NCI-H146 treated with DMSO at 0.1 percent for 48 hours (cell line): ENCODE measurements around the gene NDOR1.
A peak's percentile ranks its signal among the peaks of the same experiment; 100 is the strongest.

ENCODE experiments used
- DNase-seq: peaks from one replicate; lab custom pipeline; 2025; ENCODE audit not compliant: unreplicated experiment; lab: John Stamatoyannopoulos, UW

NDOR1 gene

DNA sequence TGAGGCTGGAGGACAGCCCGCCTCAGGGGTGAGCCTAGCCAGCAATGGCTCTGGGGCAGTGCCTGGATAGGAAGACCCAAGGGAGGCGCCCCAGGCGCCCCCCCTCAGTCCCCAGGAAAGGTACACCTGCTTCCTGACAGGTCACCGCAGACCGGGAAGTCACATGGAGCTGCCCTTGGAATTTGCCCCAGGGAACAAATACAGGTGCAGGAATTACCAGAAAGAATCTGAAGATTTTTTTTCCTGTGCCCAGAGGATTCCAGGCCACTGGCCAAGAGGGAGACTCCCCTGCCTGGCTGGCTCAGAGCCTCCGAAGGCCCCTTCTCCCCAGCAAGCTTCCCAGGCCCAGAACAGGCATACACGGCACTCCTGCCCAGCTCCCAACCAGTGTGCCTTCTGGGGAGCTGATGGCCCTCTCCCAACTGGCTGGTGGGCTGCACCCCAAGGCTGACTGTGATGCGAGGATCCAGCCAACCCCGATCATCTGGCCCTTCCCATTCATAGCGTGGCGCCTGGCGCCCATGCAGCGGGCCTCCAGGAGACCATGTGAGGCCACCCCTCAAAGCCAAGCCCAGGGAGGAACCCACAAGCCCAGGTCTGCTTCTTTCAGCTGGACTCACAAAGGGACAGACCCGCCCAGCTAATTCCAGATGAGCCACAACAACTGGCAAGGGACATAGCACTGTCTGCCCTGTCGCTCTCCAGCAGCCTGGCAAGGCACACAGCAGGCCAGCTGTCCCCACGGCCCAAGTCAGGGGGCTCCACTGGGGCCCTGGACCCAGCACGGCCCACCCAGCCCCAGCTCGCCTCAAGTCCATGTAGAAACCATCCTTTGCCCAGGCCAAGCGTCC is 7.2 kb upstream of the NDOR1 start:
- no peak for DNase-seq

DNA sequence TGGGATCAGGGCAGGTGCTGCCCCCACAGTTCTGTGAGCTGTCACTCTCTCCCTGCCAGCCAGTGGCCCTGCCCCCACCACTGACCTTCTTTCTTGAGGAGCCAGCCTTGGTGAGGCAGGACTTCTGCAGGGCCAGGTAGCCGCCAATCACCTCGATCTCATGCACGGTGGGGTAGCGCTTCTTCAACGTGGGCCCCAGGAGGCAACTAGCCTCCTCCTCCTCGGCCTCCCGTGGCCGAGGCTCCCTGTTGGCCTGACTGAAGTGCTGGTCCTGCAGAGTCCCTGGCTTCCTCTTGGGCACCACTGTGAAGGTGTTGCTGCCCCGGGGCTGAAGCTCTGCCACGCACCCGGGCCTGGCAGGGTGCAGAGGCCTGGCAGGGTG is 6.6 kb upstream of the NDOR1 start:
- no peak for DNase-seq

DNA sequence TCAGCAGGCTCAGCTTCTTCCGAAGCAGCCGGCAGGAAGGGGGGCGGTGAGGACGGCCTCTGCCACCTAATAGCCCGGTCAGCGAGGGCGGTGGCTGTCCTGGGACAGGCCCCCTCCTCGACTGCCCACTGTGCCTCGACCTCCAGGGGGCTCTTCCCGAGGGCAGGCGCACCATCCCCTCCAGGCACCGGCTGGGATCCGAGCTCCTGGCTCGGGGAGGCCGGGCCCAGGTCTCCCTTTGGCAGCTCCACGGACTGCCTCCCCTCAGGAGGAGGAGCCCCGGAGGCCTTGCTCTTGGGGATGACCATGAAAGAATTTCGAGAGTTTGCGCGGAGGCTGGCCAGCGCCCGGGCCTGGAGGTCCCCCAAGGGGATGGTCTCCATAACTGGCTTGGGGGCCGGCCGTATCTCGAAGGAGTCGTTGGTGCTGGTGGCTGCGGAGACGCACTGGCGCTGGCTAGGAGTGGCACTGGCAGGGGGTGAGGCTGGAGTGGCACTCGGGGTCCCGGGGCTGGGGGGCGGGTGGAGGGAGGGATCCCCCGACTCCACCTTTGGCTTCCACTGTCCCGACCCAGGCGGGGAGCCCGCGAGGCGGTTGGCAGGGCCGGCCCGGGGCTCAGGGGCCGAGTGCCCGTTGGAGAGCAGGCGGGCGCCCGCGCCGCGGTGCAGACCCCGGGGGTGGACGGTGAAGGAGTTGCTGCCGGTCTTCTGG is 5.9 kb upstream of the NDOR1 start:
- no peak for DNase-seq

DNA sequence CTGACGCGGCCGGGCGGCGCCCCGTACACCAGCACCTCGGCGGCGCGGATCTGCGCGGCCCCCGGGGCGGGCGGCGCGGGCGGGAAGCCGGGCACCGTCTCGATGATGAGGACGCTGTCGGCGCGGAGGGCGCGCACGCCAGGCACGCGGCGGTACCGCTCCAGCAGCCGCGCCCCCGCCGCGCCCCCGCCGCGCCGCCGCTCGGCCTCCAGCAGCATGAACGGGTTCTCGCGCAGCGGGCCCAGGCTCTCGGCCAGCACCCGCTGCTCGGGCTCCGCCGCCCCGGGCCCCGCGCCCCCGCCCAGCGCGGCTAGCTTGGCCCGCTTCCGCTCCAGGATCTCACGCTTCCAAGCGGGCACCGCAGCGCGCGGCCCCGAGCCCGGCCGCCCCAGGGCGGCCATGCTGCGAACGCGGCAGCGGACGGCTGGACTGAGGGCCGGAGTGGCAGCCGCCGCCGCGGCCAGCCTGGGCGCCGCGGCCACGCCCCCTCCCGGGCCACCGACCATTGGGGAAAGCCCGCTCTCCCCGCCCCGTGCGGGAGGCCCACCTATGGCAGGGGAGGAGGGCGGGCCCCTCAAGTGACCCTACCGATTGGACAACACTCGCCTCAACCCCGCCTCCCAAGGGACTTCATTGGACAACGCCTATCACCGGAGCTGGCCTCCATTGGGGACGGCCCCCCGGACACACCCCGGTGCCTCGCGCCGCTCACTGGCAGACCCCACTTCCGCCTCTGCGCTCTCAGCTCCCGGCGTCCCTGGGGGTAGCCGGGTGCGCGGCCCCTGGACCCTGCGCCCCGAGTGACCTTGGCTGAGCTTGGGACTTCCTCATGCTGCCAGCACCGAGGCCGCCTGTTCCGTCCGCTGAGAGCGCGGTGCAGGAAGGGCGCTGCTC is 4.9 kb upstream of the NDOR1 start, which contains the start of gene TPRN:
TSS of gene TPRN (minus strand) at position 431 of the 894 bp plus-strand sequence. CDS start at position 401, 30 bp downstream.
- DNase-seq: peak; percentile 93

DNA sequence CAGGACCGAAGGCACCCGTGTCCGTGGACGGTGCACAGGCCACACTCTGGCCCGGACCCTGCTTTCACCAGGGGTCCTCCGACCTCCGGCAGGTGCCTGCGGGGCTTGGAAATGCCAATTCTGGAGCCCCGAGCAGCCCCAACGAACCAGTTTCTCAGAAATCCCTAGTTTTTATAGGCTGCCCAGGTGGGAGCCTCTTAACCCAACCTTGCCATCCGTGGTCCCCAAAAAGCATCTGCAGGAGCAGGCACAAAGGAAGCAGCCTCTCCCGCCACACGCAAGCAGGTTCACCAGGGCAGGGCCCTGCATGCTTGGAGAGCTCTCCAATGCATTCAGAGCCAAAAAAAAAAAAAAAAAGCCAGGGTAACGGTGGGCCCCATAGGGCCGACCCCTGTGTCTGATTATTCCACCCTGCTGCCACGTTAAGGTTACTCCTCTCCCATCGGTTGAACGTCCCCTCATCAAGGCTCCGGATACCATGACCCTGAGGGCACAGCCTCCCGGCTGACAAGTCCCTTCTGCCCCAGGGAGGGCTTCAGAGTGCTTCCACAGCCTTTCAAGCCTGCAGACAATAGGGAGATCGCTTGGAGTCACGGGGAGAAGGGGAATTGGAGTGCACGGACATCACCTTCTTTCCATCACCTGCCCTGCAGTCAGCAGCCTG is 4.2 kb upstream of the NDOR1 start:
- no peak for DNase-seq

DNA sequence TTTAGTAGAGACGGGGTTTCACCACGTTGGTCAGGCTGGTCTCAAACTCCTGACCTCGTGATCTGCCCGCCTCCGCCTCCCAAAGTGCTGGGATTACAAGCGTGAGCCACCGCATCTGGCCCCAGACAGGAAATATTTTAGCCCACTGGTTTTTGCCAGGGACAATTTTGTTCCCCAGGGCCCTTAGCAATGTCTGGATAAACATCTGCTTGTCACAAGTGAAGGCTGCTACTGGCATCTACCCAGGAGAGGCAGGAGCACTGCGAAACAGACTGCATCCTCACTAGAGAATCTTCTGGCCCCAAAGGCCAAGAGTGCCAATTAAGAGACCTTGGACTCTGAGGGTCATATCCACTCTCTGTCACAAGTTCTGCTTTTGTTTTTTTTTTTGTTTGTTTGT is 2.5 kb upstream of the NDOR1 start:
- no peak for DNase-seq

DNA sequence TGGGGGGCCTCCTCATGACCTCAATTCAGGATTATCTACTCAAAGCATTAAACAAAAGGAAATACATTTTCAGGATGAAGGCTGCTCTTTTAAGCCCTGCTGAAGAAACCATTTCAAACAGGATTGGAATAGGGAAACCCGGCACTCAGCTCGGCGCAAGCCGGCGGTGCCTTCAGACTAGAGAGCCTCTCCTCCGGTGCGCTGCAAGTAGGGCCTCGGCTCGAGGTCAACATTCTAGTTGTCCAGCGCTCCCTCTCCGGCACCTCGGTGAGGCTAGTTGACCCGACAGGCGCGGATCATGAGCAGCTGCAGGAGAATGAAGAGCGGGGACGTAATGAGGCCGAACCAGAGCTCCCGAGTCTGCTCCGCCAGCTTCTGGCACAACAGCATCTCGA is 772 bp upstream of the NDOR1 start:
- DNase-seq: no peak

DNA sequence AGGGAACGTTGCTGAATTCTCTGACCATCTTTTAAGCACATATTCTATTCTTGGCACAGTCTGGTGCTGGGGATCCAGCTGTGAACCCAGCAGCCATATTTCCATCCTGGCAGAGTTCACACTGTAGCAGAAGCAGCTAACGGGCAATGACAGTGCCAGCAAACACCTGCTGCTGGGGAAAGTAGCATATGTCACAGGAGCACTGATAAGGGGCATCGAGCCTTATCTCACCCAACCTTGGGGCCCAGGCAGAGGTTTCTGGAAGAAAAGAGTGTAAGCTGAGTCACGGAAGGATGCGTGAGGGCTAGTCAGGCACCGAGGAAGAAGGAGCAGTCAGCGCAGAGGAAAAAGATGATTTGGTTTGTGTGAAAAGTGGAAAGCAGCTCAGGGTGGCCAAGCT is 1.1 kb downstream of the NDOR1 start:
- DNase-seq: no peak

DNA sequence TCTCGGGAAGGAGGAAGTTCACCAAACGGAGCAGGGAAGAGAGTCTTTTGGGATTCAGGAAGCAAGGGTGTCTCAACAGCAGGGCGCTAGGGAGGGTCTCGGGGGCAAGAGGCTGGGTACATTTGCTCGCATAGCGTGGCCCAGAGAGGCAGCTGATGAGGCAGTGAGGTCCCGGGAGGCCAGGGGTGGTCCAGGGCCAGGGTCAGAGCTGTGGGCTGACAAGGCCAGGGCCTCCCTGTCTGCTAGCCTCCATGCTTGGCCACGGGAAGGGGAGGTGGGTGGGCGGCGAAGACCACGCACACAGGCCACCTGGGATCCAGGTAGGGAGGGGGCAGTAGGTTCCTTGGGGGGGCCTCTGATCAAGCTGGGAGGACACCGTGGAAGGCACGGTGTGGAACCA is 6.0 kb downstream of the NDOR1 start:
- DNase-seq: no peak

DNA sequence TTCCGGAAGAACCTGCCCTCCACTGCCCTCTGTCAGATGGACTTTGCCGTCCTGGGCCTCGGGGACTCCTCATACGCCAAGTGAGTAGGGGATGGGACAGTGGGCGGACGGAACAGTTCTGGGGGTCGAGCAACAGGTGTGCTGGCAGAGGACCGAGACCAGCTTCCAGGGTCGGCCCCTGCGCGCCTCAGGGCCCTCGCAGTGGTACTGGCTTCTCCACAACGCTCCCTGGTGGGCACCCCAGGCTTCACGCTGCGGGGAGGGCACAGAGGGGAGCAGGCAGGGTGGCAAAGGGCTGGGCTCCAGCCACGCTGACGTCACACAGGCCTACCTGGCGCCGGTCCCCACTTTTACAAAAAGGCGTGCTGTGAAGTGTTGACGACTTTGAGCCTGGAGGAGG is 7.0 kb downstream of the NDOR1 start:
- DNase-seq: no peak

DNA sequence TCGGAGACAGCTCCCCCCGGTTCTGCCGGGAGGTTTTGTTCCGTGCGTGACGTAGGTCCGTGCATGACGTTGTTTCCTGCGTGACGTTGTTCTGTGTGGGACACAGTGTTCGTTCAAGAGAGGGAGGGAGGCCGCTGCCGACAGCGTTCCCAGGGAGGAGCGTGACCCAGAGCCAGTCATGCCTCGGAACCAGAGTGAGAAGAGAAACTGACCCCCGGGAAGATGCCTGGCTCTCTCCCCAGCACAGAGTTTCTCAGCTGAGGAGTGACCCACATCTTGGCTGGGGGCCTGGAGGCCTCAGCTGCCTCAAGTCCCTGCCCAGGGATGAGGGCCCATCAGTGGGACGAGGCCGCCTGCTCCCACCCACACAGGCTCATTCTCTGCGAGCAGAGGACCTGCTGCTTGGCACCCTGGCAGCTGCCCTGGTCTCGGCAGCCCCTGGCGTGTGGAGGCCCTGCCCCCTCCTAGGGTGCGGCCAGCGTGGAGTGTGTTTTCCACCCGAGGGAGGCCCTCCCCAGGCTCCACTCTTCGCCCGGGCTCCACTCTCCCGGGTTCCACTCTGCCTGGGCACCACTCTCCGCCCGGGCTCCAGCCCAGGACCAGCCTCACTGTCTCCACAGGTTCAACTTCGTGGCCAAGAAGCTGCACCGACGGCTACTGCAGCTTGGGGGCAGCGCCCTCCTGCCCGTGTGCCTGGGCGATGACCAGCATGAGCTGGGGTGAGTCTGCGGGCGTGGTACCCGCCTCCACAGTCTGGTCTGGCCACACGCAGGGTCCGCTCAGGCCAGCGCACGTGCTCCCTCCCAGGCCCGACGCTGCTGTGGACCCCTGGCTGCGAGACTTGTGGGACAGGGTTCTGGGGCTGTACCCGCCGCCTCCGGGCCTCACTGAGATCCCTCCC is 7.9 kb downstream of the NDOR1 start:
- DNase-seq: no peak

DNA sequence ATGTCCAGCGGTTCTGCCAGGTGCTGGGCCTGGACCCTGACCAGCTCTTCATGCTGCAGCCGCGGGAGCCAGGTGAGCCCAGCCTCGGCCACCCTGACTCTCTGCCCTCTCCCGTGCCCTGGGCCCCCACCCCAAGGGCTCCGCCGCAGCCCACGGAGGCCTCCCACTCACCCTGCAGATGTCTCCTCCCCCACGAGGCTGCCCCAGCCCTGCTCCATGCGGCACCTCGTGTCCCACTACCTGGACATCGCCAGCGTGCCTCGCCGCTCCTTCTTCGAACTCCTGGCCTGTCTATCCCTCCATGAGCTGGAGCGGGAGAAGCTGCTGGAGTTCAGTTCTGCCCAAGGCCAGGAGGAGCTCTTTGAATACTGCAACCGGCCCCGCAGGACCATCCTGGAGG is 9.1 kb downstream of the NDOR1 start:
- no peak for DNase-seq

DNA sequence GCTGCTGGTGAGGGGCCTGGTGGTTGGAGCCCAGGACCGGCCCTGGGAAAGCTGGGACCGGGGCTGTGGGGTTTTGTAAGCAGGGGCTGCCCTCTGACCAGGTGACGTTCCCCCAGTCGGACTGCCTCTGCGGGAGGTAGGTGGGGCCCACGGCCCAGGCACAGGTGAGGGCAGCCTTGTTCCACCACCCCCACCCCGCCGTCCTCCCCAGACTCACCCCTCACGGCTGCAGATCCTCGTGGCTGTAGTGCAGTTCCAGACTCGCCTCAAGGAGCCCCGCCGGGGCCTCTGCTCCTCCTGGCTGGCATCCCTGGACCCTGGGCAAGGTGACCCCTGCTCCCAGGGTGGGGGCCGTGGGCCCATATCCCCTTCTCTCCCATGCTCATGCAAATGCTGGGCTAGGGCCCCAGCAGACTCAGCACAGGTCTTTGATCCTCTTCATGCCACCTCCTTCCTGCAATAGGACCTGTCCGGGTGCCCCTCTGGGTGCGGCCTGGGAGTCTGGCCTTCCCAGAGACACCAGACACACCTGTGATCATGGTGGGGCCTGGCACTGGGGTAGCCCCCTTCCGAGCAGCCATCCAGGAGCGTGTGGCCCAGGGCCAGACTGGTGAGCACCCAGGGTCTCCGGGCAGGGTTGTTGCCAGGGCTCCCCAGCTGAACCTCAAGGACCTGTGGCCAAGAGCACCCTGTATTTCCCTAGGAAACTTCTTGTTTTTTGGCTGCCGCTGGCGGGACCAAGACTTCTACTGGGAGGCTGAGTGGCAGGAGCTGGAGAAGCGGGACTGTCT is 9.9 kb downstream of the NDOR1 start:
- DNase-seq: no peak

DNA sequence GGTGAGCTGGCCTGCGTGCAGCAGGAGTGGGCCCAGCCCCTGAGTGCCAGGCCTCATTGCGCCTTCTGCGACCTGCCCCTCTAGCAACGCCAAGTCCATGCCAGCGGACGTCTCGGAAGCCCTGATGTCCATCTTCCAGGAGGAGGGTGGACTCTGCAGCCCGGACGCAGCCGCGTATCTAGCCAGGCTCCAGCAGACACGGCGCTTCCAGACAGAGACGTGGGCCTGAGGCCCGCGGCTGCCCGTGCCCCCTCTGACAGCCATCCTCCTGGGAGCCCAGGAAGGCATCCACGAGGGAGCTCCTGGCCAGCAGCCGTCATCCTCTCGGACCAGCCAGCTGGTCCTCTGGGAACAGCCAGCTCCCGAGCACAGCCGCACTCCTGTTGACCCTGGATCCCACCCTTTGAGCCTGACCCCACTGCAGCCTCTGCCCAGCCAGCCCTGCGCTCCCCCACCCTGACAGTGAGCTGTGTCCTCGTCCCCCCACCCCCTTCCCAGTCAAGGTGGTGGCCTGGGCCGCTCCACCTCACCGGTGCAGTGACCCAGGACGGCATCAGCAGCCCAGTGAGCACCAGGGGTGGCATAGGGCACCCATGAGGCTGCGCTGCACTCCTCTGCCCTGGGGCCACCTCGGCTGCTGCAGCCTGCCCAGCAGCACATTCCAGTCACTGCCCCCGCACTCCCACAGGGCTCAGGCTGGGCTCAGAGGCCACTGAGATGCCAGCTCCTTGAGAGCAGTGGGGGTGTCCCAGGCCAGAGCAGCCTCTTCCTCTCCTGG is 10.9 kb downstream of the NDOR1 start:
- no peak for DNase-seq

DNA sequence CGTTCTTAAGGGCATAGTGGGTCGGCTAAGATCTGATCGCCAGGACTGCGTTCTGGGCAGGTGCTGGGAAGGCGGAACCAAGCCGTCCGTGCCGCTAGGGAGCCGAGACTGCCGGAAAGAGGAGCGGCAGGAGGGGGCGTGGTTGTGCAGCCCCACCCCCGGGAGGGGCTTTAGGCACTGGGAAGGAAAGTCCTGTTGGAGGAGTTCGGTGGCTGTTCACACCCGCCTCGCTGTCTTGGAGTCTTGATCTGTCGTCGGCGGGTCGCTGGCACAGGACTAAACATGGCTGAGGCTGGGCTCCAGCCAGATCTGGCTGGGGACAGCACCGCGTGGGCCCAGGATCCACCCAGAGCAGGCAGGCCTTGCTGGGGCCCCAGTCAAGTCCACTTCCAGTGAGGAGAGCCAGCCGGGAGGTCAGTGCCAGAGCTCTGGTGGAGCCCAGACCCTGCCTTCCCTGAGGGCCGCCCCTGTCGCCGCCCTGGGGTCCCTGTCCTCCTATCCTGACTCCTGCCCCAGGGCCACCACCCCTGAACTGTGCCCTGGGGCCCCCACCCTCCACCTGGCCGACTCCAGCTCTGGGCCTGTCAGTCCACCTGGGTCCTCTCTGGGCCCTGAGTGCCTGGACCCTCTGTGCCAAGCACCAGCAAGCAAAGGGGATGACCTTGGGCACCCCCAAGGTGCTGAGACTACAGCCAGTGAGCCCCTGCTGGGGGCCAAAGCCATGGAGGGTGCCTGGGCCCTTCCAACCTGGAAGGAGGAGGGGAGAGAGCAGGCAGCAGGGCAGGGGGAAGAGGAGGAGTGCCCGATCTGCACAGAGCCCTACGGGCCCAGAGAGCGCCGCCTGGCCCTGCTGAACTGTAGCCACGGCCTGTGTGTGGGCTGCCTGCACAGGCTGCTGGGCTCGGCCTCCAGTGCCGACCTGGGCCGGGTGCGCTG is 12.0 kb downstream of the NDOR1 start:
- no peak for DNase-seq

DNA sequence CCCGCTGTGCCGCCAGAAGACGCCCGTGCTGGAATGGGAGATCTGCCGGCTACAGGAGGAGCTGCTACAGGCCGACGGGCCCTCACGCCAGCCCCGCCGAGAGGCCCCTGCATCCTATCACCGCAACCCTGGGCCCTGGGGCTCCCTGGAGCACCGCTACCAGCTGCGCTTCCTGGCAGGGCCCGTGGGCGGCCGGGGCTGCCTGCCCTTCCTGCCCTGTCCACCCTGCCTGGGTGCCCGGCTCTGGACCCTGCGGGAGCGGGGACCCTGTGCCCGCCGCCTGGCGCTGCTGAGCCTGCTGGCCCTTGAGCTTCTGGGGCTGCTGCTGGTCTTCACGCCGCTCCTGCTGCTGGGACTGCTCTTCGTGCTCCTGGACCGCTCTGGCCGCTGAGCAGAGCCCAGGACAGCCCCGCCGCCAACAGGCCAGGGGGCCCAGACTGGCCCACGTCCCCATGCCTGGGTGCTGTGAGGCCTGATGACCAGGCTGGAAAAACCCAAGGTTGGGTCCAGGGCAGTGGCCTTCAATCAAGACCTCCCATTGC is 12.8 kb downstream of the NDOR1 start:
- no peak for DNase-seq

DNA sequence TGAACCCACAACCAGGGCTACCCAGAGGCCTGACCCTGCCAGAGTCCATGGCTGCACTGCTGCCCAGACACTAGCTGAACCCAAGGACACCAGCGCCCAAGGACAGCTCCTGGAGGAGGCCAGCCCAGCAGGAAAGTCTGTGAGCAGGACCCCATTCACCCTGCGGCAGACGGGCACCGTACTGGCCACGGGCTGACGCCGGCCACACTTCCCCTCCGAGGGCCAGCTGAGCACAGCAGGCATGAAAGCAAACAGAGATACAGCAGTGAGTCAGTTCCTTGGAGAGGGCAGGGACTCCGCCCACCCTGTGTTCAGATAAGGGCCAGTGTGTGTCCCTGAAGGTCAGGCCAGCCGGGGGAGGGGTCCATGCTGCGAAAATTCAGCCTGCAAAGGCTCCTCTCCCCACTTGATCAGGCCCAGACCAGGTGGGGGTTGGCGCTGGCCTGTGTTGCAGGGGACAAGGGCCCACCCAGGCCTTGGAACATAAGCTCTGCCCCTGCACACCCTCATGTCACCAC is 13.3 kb downstream of the NDOR1 start:
- DNase-seq: no peak
